GM12891 (cell line): ENCODE results near the gene PLCL1.

Source experiments
- DNase-seq: peaks from one replicate; pipeline ENCODE4 v3.0.0; 2011; ENCODE audit warnings: low spot score; ENCODE audit not compliant: insufficient read length
- FAIRE-seq: peaks from 2 replicates; lab custom pipeline; 2011; peaks lifted over from hg19 to GRCh38; lab: Jason Lieb, UNC
- PAX5 ChIP-seq: IDR thresholded peaks from 2 replicates; pipeline ENCODE4 v1.6.1; 2011; ENCODE audit warnings: low read length, moderate library complexity, mild to moderate bottlenecking; ENCODE audit not compliant: insufficient read depth, severe bottlenecking
- POLR2A ChIP-seq: IDR thresholded peaks from 2 replicates; pipeline ENCODE4 v1.6.1; 2011; ENCODE audit warnings: low read depth, low read length, control low read depth
- POLR2AphosphoS5 ChIP-seq: IDR thresholded peaks from 2 replicates; pipeline ENCODE4 v1.6.1; 2011; ENCODE audit warnings: low read depth, low read length, control low read depth
- POU2F2 ChIP-seq: IDR thresholded peaks from 2 replicates; pipeline ENCODE4 v1.6.1; 2011; ENCODE audit warnings: low read depth, mild to moderate bottlenecking, control low read depth, low read length, moderate library complexity
- SPI1 ChIP-seq: IDR thresholded peaks from 2 replicates; pipeline ENCODE4 v1.6.1; 2011; ENCODE audit warnings: low read depth, low read length, control low read depth
- TAF1 ChIP-seq: IDR thresholded peaks from 2 replicates; pipeline ENCODE4 v1.6.1; 2011; ENCODE audit warnings: low read depth, low read length, control low read depth

The PLCL1 gene

DNA sequence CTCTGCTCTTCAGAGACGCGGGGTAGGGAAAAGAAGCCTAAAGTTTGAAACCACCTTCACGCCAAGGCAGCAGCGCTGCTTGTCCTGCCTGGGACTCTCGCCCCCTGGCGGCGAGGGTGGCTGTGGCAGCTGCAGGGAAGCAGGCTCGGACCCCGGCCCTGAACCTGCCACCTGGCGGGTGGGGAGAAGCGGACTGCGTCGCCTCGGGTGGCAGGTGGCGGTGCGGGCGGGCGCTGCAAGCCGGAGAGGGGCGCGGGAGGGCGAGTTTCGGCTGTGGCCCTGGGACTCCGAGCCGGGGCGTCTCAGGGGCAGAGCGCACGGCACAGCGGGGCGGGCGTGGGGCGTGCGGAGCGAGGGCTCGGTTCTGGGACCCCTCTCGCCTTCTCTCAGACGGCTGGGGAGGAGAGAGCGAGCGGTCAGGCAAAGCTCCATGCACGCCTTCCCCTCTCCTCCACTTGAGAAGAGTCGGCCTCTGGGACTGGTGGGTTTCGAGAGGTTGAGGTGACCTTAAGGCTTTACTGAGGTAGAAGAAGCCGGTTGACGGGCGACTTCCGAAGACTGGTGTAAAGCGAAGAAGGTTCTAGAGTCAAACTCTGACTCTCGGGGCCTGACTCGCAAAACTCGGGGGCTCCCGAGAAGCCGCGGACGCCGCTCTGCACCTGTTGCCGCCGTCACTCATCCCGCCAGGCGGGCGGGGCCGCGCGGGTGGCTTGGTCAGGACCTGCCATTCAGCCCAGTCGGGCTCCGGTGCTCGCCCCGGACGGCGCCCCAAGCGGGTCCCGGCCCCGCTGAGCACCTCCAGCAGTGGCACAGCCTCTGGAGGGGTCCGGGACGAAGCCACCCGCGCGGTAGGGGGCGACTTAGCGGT, 18.1 kb upstream of the PLCL1 start:
- peak; percentile 55 for FAIRE-seq
- TF ChIP-seq PAX5: no peak
- no peak for TF ChIP-seq TAF1
- no peak for TF ChIP-seq POLR2AphosphoS5
- TF ChIP-seq POLR2A: no peak
- no peak for TF ChIP-seq SPI1
- TF ChIP-seq POU2F2: no peak
- DNase-seq: peak; percentile 60

DNA sequence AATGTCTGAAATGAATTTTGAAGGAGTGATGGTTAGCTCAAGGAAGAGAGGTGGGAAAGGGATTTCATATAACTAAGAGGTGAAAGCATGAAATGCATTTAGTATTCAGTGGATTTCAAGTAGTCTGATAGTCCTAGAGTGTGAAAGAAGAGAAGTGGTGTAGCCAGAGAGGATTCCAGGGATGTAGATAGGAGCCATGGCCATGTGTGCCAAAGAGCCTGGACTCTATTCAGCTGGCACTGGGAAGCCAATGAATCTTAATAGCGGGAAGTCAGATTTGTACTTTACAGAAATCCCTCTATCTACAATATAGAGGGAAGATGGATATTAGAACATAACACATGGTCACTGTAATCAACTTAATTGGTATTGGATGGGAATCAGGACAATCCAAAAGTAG, 10.9 kb upstream of the PLCL1 start:
- FAIRE-seq (no peak), DNase-seq (no peak)
- TF ChIP-seq POU2F2: no peak
- TF ChIP-seq TAF1: no peak
- TF ChIP-seq SPI1: no peak
- no peak for TF ChIP-seq PAX5
- TF ChIP-seq POLR2A: no peak
- no peak for TF ChIP-seq POLR2AphosphoS5

DNA sequence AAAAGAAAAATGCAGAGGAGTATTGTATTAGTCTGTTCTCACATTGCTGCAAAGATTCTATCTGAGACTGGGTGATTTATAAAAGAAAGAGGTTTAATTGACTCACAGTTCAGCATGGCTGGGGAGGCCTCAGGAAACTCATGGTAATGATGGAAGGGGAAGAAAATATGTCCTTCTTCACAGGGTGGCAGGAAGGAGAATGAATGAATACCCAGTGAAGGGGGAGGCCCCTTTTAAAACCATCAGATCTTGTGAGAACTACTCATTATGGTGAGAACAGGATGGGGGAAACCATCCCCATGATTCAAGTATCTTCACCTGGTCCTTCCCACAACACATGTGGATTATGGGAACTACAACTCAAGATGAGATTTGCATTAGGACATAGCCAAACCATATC, 9.1 kb upstream of the PLCL1 start:
- no peak for FAIRE-seq
- TF ChIP-seq PAX5: no peak
- TF ChIP-seq SPI1: no peak
- no peak for TF ChIP-seq POU2F2
- no peak for TF ChIP-seq POLR2A
- TF ChIP-seq POLR2AphosphoS5: no peak
- no peak for TF ChIP-seq TAF1
- DNase-seq: no peak

DNA sequence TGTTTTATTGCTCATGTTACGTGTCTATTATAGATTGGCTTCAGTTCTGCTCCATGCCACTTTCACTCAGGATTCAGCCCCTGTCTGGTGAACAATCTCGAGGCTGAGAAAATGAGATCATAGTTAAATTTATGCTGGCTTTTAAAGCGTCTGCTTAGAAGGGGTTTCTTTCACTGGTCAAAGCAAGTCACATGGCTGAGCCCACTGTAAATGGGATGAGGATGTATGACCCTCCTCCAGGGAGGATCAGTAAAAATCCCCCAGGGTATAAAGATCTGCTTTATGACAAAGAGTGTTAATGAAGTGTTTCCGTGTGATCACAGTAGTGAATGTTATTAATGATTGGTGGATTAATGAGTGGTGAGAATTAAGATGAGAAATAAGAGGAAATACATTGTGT, 6.2 kb upstream of the PLCL1 start:
- FAIRE-seq: no peak
- no peak for DNase-seq
- no peak for TF ChIP-seq POU2F2
- no peak for TF ChIP-seq POLR2A
- TF ChIP-seq SPI1: no peak
- TF ChIP-seq TAF1: no peak
- TF ChIP-seq POLR2AphosphoS5: no peak
- TF ChIP-seq PAX5: no peak

DNA sequence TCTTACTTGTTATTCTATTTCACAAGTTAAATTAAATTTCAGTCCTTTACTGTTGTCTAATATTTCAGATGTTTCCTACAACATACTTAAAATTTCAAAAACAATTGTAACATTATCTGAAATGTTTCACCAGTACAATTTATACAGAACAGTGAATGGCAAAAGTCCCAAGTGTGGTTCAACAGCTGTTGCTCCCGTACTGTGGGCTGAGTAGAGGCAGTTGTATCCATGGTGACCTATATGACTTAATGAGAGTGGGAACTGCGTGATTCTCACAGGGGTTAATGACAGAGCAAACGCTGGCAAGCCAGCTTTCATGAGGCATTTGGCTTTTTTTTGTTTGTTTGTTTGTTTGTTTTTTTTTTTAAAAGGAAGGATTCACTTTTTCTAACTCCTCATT, 5.3 kb upstream of the PLCL1 start:
- no peak for TF ChIP-seq POLR2A
- no peak for TF ChIP-seq POU2F2
- TF ChIP-seq TAF1: no peak
- TF ChIP-seq SPI1: no peak
- no peak for TF ChIP-seq PAX5
- TF ChIP-seq POLR2AphosphoS5: no peak
- DNase-seq (no peak), FAIRE-seq (no peak)

DNA sequence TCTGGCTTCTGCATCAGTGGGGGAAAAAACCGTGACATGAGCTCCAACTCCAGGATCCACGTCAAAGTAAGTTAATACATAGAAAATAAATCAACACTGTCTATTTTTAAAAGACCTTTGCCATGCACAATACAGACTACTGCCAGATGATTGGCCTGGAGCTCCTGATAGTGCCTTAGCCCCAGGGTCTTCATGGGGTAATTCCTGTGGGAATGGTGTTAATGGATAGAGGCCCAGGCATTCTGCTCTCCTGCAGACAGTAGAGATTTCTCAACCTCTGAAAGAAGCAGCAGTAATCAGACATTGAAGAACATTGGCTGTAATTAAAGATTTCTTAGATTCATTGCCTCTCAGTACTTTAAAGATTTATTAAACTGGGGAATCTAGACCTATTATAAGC, 4.3 kb upstream of the PLCL1 start:
- DNase-seq (no peak), FAIRE-seq (no peak)
- no peak for TF ChIP-seq SPI1
- TF ChIP-seq POLR2AphosphoS5: no peak
- no peak for TF ChIP-seq PAX5
- no peak for TF ChIP-seq POU2F2
- no peak for TF ChIP-seq TAF1
- TF ChIP-seq POLR2A: no peak

DNA sequence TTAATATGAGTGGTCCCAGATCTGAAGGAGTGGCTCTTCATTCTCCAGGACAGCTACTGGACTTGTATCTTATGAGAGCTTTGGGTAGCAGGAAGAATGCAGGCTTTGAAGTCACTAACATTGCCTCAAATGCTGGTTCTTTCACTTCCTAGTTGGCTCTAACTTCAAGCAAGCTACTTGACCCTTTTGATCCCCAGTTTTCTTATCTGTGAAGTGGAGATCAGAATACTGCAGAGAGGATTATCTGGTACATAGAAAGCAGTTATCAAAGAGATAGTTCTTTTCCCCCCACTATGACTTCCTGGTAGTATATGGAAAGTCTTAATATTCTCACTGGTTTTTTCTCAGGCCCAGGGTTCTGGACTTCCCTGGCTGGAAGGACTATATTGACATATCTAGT, 3.4 kb upstream of the PLCL1 start:
- TF ChIP-seq SPI1: no peak
- no peak for TF ChIP-seq POU2F2
- no peak for TF ChIP-seq POLR2A
- no peak for TF ChIP-seq PAX5
- TF ChIP-seq TAF1: no peak
- no peak for TF ChIP-seq POLR2AphosphoS5
- DNase-seq (no peak), FAIRE-seq (no peak)

DNA sequence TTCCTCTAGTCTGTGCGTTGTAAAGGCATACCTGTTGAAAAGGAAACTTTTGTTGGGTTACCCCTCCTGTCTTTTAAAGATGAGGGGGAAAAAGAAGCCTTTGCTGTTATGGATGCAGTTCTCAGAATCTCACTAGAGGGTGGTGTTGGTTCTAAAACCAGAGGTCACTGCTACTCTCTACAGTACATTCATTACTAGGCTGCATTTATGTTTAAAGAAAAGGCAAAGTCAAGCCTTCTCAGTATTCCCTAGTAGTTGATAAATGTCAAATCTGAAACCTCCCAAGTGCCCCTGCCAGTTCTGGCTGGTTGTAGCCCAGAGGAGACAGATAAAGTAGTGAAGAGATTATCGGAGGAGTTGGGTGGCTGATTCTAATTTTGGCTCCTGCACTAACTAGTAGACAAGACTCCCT, 1.4 kb upstream of the PLCL1 start:
- TF ChIP-seq SPI1 (no peak), PAX5 (no peak), TAF1 (no peak), POLR2AphosphoS5 (no peak), POU2F2 (no peak), POLR2A (no peak)
- FAIRE-seq (peak; percentile 54), DNase-seq (no peak)

DNA sequence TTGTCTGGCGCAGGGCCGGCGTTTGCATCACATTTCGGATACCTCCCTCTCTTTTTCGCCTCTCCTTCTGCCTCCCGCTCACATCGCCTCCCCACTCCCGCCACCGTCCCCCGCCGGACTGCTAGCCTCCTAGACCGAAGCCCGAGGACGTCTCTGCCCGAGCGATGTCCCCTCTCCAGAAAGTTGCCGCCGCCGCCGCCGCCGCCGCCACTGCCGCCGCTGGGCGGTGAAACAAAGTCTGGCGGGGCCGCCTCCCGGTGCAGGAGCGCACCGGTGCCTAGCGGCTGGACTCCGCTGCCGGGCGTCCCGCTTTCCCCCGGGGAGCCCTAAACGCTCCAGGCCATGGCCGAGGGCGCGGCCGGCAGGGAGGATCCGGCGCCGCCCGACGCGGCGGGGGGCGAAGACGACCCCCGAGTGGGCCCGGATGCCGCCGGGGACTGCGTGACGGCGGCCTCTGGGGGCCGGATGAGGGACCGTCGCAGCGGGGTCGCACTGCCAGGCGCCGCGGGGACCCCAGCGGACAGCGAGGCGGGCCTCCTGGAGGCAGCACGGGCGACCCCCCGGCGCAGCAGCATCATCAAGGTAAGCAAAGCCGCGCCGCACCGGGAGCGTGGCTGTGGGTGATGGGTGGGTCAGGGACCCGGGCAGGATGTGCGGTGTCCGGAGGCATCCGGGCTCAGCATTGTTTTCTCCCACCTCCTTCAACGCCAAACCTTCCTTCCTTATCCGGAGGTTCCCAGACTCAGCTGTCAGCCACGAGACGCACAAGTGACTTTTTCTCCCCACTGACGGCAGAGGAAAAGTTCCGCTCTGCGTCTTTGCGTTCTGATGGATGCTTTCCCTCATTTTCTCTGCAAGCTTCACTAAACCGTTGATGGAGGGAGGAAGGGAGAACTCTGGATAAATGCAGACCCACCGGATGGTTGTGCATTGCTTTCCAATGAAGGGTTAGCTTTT, 643 bp downstream of the PLCL1 start:
- no peak for TF ChIP-seq TAF1
- TF ChIP-seq POU2F2: no peak
- no peak for TF ChIP-seq PAX5
- FAIRE-seq: no peak
- no peak for DNase-seq
